Liver (tissue), 3 donors: ENCODE data around the gene MED27.

Experiments
- ATF3 ChIP-seq: IDR thresholded peaks from 2 replicates; pipeline ENCODE4 v1.6.1; 2016; ENCODE audit warnings: antibody characterized with exemption
- CTCF ChIP-seq: fragments of 150-350 bp; IDR thresholded peaks from 2 replicates; pipeline ENCODE4 v1.5.1; 2017; ENCODE audit warnings: improper control_type of control experiment, low read depth, low read length; ENCODE audit not compliant: missing input control
- EGR1 ChIP-seq, 2 donors: IDR thresholded peaks; 2 replicates each; pipeline ENCODE4 v1.6.1; 2016 to 2018; ENCODE audit warnings: antibody characterized with exemption in 2 of 2, low read depth in 2 of 2
- JUND ChIP-seq, 2 donors: IDR thresholded peaks; 2 replicates each; pipeline ENCODE4 v1.6.1; 2016; ENCODE audit warnings: antibody characterized with exemption in 2 of 2
- MAX ChIP-seq: IDR thresholded peaks from 2 replicates; pipeline ENCODE4 v1.6.1; 2016; ENCODE audit warnings: antibody characterized with exemption
- RAD21 ChIP-seq, 2 donors: IDR thresholded peaks; 2 replicates each; pipeline ENCODE4 v1.6.1; 2016; ENCODE audit warnings: antibody characterized with exemption in 2 of 2, mild to moderate bottlenecking in 2 of 2
- REST ChIP-seq: IDR thresholded peaks from 2 replicates; pipeline ENCODE4 v1.6.1; 2016; ENCODE audit warnings: antibody characterized with exemption, mild to moderate bottlenecking
- RXRA ChIP-seq, 2 donors: IDR thresholded peaks; 2 replicates each; pipeline ENCODE4 v1.6.1; 2017 to 2018; ENCODE audit warnings: antibody characterized with exemption in 2 of 2, mild to moderate bottlenecking in 1 of 2
- TAF1 ChIP-seq: conservative IDR thresholded peaks from 2 replicates; pipeline ENCODE4 v1.6.1; 2016; ENCODE audit warnings: antibody characterized with exemption, mild to moderate bottlenecking
- YY1 ChIP-seq: IDR thresholded peaks from 2 replicates; pipeline ENCODE4 v1.6.1; 2016; ENCODE audit warnings: antibody characterized with exemption, mild to moderate bottlenecking
- ZBTB33 ChIP-seq: IDR thresholded peaks from 2 replicates; pipeline ENCODE4 v1.6.1; 2016; ENCODE audit warnings: antibody characterized with exemption
- donor health status: healthy.
- donor health status: healthy.

- TF ChIP-seq CTCF (no peak), YY1 (no peak), TAF1 (no peak), ATF3 (no peak), REST (no peak), EGR1 (IDR thresholded peaks at IDR 0.05; ENCODE audit: low read depth in 2 of 2) (no peak), MAX (no peak), RXRA (IDR thresholded peaks at IDR 0.05) (no peak), ZBTB33 (no peak), RAD21 (IDR thresholded peaks at IDR 0.05) (no peak), JUND (IDR thresholded peaks at IDR 0.05) (no peak)
Observed at GRCh38 chr9:131968632-131969031, 111.0 kb downstream of the MED27 start.
